HepG2 (cell line): ENCODE results near the gene MAP2K5. TPM values are rescaled to one million over a fixed set of nuclear protein-coding genes. Genes with fewer than 3 reads are reported as not detected.

Experiments
- ATAC-seq: fragments of 200-7000 bp; cut with Tn5 transposase; 3 replicates; pipeline ENCODE4 v1.9.1; 2020; ENCODE audit warnings: mild to moderate bottlenecking, moderate library complexity
- BruUV-seq: library from RNA; stranded (reverse); fragments of 400-500 nt; replicated peaks from 2 replicates; lab custom pipeline; 2021; lab: Mats Ljungman, UMichigan
- CTCF ChIA-PET: fragments of 300-600 bp; formaldehyde crosslinking; extraction: SDS; loops from one replicate; lab custom pipeline; 2021; ENCODE audit warnings: low total read pairs, inconsistent platforms, low intra/inter-chr PET ratio; lab: Yijun Ruan, JAX
- POLR2A ChIA-PET: fragments of 350-600 bp; sonication (Branson Sonifier 250); formaldehyde crosslinking; loops from one replicate; lab custom pipeline; 2020; ENCODE audit warnings: antibody characterized with exemption, inconsistent platforms; lab: Yijun Ruan, JAX
- DNase-seq: peaks from one replicate; pipeline ENCODE4 v3.0.0-alpha.2; 2015; ENCODE audit warnings: low spot score
- FAIRE-seq: peaks from 3 replicates; lab custom pipeline; 2011; peaks lifted over from hg19 to GRCh38; lab: Jason Lieb, UNC
- H2AFZ ChIP-seq: one replicate; pipeline ENCODE4 v1.6.1; 2011; ENCODE audit warnings: low read length, inconsistent platforms
- H3K27ac ChIP-seq: fragments of 300-600 bp; 3 replicates; pipeline ENCODE4 v1.8.0; 2011; ENCODE audit warnings: mixed run types, mild to moderate bottlenecking, mixed read lengths, low read length, inconsistent platforms; ENCODE audit not compliant: insufficient read depth; ENCODE audit errors: extremely low read length
- H3K27me3 ChIP-seq, 2 experiments: fragments of 200-600 bp in 1 of 2; 2 replicates in 1 of 2; 3 replicates in 1 of 2; pipeline versions ENCODE4 v1.6.0 to v1.8.0; 2011; ENCODE audit warnings: low read length in 2 of 2, mild to moderate bottlenecking in 2 of 2, moderate library complexity in 2 of 2, inconsistent platforms in 1 of 2; ENCODE audit not compliant: insufficient read depth in 2 of 2, control insufficient read depth in 1 of 2
- H3K36me3 ChIP-seq, 2 experiments: fragments of 200-600 bp in 1 of 2; replicated peaks in 1 of 2; 2 replicates in 1 of 2; 3 replicates in 1 of 2; pipeline versions ENCODE4 v1.5.1 to v1.8.0; 2011; ENCODE audit warnings: low read length in 2 of 2, inconsistent platforms in 1 of 2; ENCODE audit not compliant: insufficient read depth in 2 of 2, control insufficient read depth in 1 of 2
- H3K4me1 ChIP-seq: 2 replicates; pipeline ENCODE4 v1.5.1; 2012; ENCODE audit warnings: low read length, inconsistent platforms; ENCODE audit not compliant: insufficient read depth
- H3K4me2 ChIP-seq: 2 replicates; pipeline ENCODE4 v1.6.0; 2011; ENCODE audit warnings: low read depth, low read length, inconsistent platforms
- H3K4me3 ChIP-seq, 3 experiments: fragments of 200-600 bp in 1 of 3; sonication (generic), shearing (Covaris generic) in 1 of 3; replicated peaks in 1 of 3; 2 replicates each; pipeline ENCODE4 v1.5.1; 2011 to 2016; ENCODE audit warnings: low read length in 3 of 3, inconsistent platforms in 2 of 3, low read depth in 2 of 3, mild to moderate bottlenecking in 2 of 3, control low read depth in 1 of 3, mixed read lengths in 1 of 3; ENCODE audit not compliant: insufficient read depth in 1 of 3
- H3K79me2 ChIP-seq: one replicate; pipeline ENCODE4 v1.6.1; 2011; ENCODE audit warnings: low read length, inconsistent platforms; ENCODE audit not compliant: insufficient read depth
- H3K9ac ChIP-seq: 2 replicates; pipeline ENCODE4 v1.6.0; 2011; ENCODE audit warnings: mild to moderate bottlenecking, low read depth, low read length, inconsistent platforms; ENCODE audit not compliant: insufficient read depth
- H3K9me3 ChIP-seq: 2 replicates; pipeline ENCODE4 v1.5.1; 2012; ENCODE audit warnings: mild to moderate bottlenecking, low read length
- H4K20me1 ChIP-seq: 2 replicates; pipeline ENCODE4 v1.6.0; 2011; ENCODE audit warnings: inconsistent platforms, mild to moderate bottlenecking, low read length, moderate library complexity; ENCODE audit not compliant: insufficient read depth
- ASH2L ChIP-seq: fragments of 300-600, 200-600 bp; sonication (generic); IDR thresholded peaks from 2 replicates; pipeline ENCODE4 v1.7.0; 2017; ENCODE audit warnings: low read depth, mild to moderate bottlenecking, moderate library complexity, mixed read lengths, low read length; ENCODE audit not compliant: insufficient read length
- CSRNP1 ChIP-seq: sonication (generic); formaldehyde crosslinking; IDR thresholded peaks from 2 replicates; pipeline ENCODE4 v1.8.1; 2023; ENCODE audit warnings: mild to moderate bottlenecking, missing genetic modification reagents
- EEA1 ChIP-seq: sonication (generic); formaldehyde crosslinking; IDR thresholded peaks from 2 replicates; pipeline ENCODE4 v1.5.1; 2020; ENCODE audit warnings: mild to moderate bottlenecking, missing genetic modification reagents, borderline replicate concordance
- HOMEZ ChIP-seq: IDR thresholded peaks from 2 replicates; pipeline ENCODE4 v1.6.1; 2016; ENCODE audit warnings: low read depth
- HOXA3 ChIP-seq: sonication (generic); formaldehyde crosslinking; IDR thresholded peaks from 2 replicates; pipeline ENCODE4 v1.5.0; 2020; ENCODE audit warnings: missing genetic modification reagents
- MTA1 ChIP-seq: sonication (generic); formaldehyde crosslinking; IDR thresholded peaks from 2 replicates; pipeline ENCODE4 v1.4.0; 2020; ENCODE audit warnings: missing genetic modification reagents, mild to moderate bottlenecking, borderline replicate concordance
- NFIC ChIP-seq: IDR thresholded peaks from 2 replicates; pipeline ENCODE4 v1.6.1; 2012; ENCODE audit warnings: mild to moderate bottlenecking, low read length, inconsistent platforms
- NFKBIZ ChIP-seq: IDR thresholded peaks from 2 replicates; pipeline ENCODE4 v1.6.1; 2018; ENCODE audit warnings: missing genetic modification reagents, missing compliant biosample characterization
- PRDM15 ChIP-seq: sonication (generic); formaldehyde crosslinking; IDR thresholded peaks from 2 replicates; pipeline ENCODE4 v1.4.0; 2020; ENCODE audit warnings: missing genetic modification reagents
- SATB2 ChIP-seq: sonication (generic); formaldehyde crosslinking; IDR thresholded peaks from 2 replicates; pipeline ENCODE4 v1.5.0; 2020; ENCODE audit warnings: missing genetic modification reagents
- SP2 ChIP-seq: sonication (generic); formaldehyde crosslinking; IDR thresholded peaks from 2 replicates; pipeline ENCODE4 v1.5.1; 2020; ENCODE audit warnings: mild to moderate bottlenecking, missing genetic modification reagents
- ZKSCAN1 ChIP-seq: fragments of 150-350 bp; IDR thresholded peaks from 2 replicates; pipeline ENCODE4 v1.6.1; 2014; ENCODE audit warnings: low read length
- ZNF136 ChIP-seq: sonication (generic); formaldehyde crosslinking; IDR thresholded peaks from 2 replicates; pipeline ENCODE4 v1.8.1; 2022; ENCODE audit warnings: low read depth, mild to moderate bottlenecking, moderate library complexity, missing genetic modification reagents
- ZNF20 ChIP-seq: sonication (generic); formaldehyde crosslinking; IDR thresholded peaks from 2 replicates; pipeline ENCODE4 v1.4.0; 2020; ENCODE audit warnings: mild to moderate bottlenecking, moderate library complexity, missing genetic modification reagents
- ZNF441 ChIP-seq: sonication (generic); formaldehyde crosslinking; IDR thresholded peaks from 2 replicates; pipeline ENCODE4 v1.7.0; 2021; ENCODE audit warnings: missing genetic modification reagents, borderline replicate concordance
- ZNF747 ChIP-seq: sonication (generic); formaldehyde crosslinking; IDR thresholded peaks from 2 replicates; pipeline ENCODE4 v1.8.1; 2023; ENCODE audit warnings: missing genetic modification reagents, mild to moderate bottlenecking, borderline replicate concordance
- WGBS: methylation state at CpG from one replicate; pipeline ENCODE4 v1.1.6; 2017; ENCODE audit warnings: low lambda C conversion rate; 5-methylcytosine and 5-hydroxymethylcytosine counted together
- in situ Hi-C: cut with HindIII; loops from 2 replicates; pipeline ENCODE4 v1.10.0; 2017; ENCODE audit warnings: low pct_unique_long_range_greater_than_20kb; ENCODE audit not compliant: extremely low pct_ligation_motif_present
- intact Hi-C: fragments of 100-400 bp; cut with micrococcal nuclease; formaldehyde crosslinking; loops from one replicate; pipeline ENCODE4 v1.10.0; 2022; ENCODE audit not compliant: unreplicated experiment
- polyA plus RNA-seq, 8 experiments: library from polyadenylated mRNA; depleted of rRNA in 3 of 8; stranded (reverse) in 7 of 8; unstranded in 1 of 8; fragments of >200 nt; fragmentation: Illumina TruSeq in 4 of 8; extraction: Trizol in 4 of 8; gene quantifications; 2 replicates each; pipeline versions ENCODE4 v1.2.1 to v1.2.3, GENCODE V29; 2011 to 2016; ENCODE audit warnings: low read depth in 4 of 8, missing spikeins in 1 of 8, mixed read lengths in 1 of 8; ENCODE audit not compliant: insufficient read depth in 1 of 8
- total RNA-seq, 5 experiments: library from RNA; depleted of rRNA; stranded (reverse); fragments of >200 nt; fragmentation: Illumina TruSeq; extraction: Trizol; gene quantifications; 2 replicates each; pipeline ENCODE4 v1.2.3, GENCODE V29; 2016; ENCODE audit warnings: low read depth in 1 of 5
- TF ChIP-seq, protein P1 (sequence below), 2 experiments: fragments of 450-650 bp in 1 of 2; sonication (generic) in 1 of 2; formaldehyde crosslinking; IDR thresholded peaks; 2 replicates each; pipeline versions ENCODE4 v1.5.0 to v1.8.0; 2020 to 2022; ENCODE audit warnings: mild to moderate bottlenecking in 1 of 2, missing genetic modification reagents in 1 of 2

MAP2K5 gene
- total and polyA plus RNA-seq, 2 of the 13 experiments (the other 11 are each of a cell fraction or from before 2014, with no cell fraction given) = 4.0 to 4.3 TPM

- Histone ChIP-seq H4K20me1 (no peaks in the 10 kb centered on the region), H2AFZ (no peak overlapping the region), H3K27me3 (no peaks in the 10 kb centered on the region), H3K27ac (no peak overlapping the region), H3K9me3 (no peaks in the 10 kb centered on the region), H3K4me2 (no peak overlapping the region), H3K79me2 (no peaks in the 10 kb centered on the region), H3K36me3 (no peaks in the 10 kb centered on the region), H3K4me1 (no peaks in the 10 kb centered on the region), H3K9ac (no peak overlapping the region), H3K4me3 (no peak overlapping the region)
- FAIRE-seq (no peak), DNase-seq (no peak), ATAC-seq (no peak)
- intact Hi-C loops (no loop called here), in situ Hi-C loops (no loop called here)
- ChIA-PET CTCF (no interaction called here), POLR2A (no interaction called here)
- TF ChIP-seq ZKSCAN1 (no peak), NFKBIZ (no peak), CSRNP1 (CRISPR knock-in tag) (no peak), ASH2L (no peak), MTA1 (no peak), SP2 (CRISPR knock-in tag) (no peak), SATB2 (no peak), NFIC (no peak), HOMEZ (CRISPR knock-in tag) (no peak), ZNF136 (CRISPR knock-in tag) (no peak), ZNF747 (CRISPR knock-in tag) (no peak), HOXA3 (CRISPR knock-in tag) (no peak), ZNF20 (CRISPR knock-in tag) (no peak), ZNF441 (CRISPR knock-in tag) (no peak), PRDM15 (CRISPR knock-in tag) (no peak), EEA1 (CRISPR knock-in tag) (no peak)
- TF ChIP-seq, protein P1, sequence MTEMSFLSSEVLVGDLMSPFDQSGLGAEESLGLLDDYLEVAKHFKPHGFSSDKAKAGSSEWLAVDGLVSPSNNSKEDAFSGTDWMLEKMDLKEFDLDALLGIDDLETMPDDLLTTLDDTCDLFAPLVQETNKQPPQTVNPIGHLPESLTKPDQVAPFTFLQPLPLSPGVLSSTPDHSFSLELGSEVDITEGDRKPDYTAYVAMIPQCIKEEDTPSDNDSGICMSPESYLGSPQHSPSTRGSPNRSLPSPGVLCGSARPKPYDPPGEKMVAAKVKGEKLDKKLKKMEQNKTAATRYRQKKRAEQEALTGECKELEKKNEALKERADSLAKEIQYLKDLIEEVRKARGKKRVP (CRISPR knock-in tag; IDR thresholded peaks at IDR 0.05) = no peak
- BruUV-seq = no TSS peak
- WGBS = 90% methylated on average over 2 of the region's 2 CpGs
Observed at GRCh38 chr15:67652586-67652985, 110.1 kb downstream of the MAP2K5 start.
